BLaER1 (cell line): Measurements from ENCODE around the gene ANKS1A.

Experiments used
- H3K27ac ChIP-seq: shearing (Covaris generic); formaldehyde crosslinking; 2 replicates; pipeline ENCODE4 v1.8.1; 2022
- H3K27me3 ChIP-seq: shearing (Covaris generic); formaldehyde crosslinking; 2 replicates; pipeline ENCODE4 v1.8.1; 2022
- H3K36me3 ChIP-seq: shearing (Covaris generic); formaldehyde crosslinking; 2 replicates; pipeline ENCODE4 v1.8.1; 2022
- H3K4me1 ChIP-seq: shearing (Covaris generic); formaldehyde crosslinking; 2 replicates; pipeline ENCODE4 v1.8.1; 2022
- H3K4me2 ChIP-seq: shearing (Covaris generic); formaldehyde crosslinking; 2 replicates; pipeline ENCODE4 v1.8.1; 2022
- H3K4me3 ChIP-seq: shearing (Covaris generic); formaldehyde crosslinking; 2 replicates; pipeline ENCODE4 v1.8.1; 2022
- H3K9ac ChIP-seq: shearing (Covaris generic); formaldehyde crosslinking; 2 replicates; pipeline ENCODE4 v1.8.1; 2022
- H3K9me3 ChIP-seq: shearing (Covaris generic); formaldehyde crosslinking; 2 replicates; pipeline ENCODE4 v1.8.1; 2022
- H4K20me1 ChIP-seq: shearing (Covaris generic); formaldehyde crosslinking; 2 replicates; pipeline ENCODE4 v1.8.1; 2022
- Cebpa-rat ChIP-seq: shearing (Covaris generic); IDR thresholded peaks from 2 replicates; pipeline ENCODE4 v1.8.1; 2022

The ANKS1A gene

DNA sequence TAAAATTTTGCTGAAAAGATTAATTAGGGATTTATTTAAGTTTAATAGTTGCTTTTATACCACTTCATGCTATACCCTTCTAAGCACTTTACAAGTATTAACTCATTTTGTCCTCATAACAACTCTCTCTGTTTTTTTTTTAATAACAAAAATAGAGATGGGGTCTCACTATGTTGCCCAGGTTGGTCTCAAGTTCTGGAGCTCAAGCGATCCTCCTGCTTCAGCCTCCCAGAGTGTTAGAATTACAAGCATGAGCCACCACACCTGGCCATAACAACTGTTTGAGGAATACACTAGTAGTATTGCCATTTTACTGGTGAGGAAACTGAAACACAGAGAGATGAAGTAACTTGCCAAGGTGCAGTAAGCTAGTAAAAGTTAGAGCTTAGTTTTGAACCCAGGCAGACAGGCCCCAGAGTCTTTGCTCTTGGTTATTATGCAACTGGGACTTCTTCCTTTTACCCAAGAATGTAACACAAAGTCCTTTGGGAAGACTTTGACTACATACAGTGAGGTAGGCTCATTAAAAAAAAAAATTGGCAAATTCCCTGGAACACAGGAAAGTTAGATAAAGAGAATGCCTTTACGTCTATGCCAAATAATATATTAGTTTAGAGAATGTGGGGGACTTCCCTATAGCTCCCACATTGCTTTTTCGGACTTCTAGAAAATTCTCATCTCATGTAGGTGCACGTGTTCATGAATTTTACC is 11.4 kb downstream of the ANKS1A start:
- Histone ChIP-seq H3K27me3 (no peaks in the 10 kb centered on the region), H3K4me3 (no peak overlapping the region), H3K9me3 (no peaks in the 10 kb centered on the region), H4K20me1 (peaks cover 81% of the 10 kb centered on the region), H3K36me3 (0 out of 2 replicates have a peak, but pooled peaks cover 20% of the 10 kb centered on the region), H3K27ac (no peak overlapping the region), H3K4me2 (no peak overlapping the region), H3K4me1 (peaks cover 6% of the 10 kb centered on the region; the same call in 1 of the 2 replicates), H3K9ac (no peak overlapping the region)
- no peak for TF ChIP-seq Cebpa-rat

DNA sequence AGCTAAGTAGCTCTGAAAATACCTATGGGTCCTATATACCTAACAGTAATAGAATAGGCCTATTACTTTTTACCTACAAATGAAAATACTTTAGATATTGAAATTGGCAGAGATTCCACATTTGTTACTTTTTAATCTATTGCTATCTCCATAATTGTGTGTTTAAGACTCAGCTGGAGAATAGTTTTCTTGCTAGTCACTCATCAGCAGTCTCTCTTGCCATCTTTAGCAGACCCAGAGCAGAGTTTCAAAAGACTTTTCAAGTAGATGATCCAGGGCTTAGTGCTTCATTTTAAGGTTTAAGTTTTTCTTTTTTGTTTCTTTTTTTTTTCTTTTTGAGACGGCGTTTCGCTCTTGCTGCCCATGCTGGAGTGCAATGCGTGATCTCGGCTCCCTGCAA is 12.9 kb downstream of the ANKS1A start:
- Histone ChIP-seq H3K4me2 (no peak overlapping the region), H3K9ac (no peak overlapping the region), H3K27ac (no peak overlapping the region), H3K9me3 (no peaks in the 10 kb centered on the region), H3K4me1 (peaks cover 5% of the 10 kb centered on the region; the same call in 1 of the 2 replicates), H3K4me3 (no peak overlapping the region), H3K36me3 (peaks cover 18% of the 10 kb centered on the region; the same call in 1 of the 2 replicates), H4K20me1 (peaks cover 85% of the 10 kb centered on the region), H3K27me3 (no peaks in the 10 kb centered on the region)
- no peak for TF ChIP-seq Cebpa-rat

DNA sequence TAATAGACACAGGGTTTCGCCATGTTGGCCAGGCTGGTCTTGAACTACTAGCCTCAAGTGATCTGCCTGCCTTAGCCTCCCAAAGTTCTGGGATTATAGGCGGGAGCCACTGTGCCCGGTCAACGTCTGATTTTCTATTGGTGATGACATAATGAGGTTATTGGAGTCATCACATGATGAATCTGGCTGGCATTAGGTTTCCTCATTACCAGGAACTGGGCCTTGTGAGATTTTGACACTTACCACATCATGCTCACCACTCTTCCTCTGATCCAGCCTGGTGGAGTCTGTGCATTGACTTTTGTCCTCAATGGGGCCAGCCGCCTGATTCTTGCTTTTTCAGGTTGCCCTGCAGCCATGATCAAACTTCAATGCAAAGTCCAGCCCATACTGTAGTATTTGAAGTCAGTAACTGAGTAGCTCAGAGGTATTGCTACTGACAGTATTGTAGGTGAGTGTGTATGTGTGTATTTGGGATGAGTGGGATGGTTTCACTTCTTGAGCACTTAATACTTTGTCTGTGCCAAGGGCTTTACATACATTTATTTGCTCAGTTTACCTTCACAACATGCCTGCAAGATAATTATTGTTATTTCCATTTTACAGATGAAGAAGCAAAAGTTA is 16.0 kb downstream of the ANKS1A start:
- H3K27ac ChIP-seq, result no peak overlapping the region
- H3K9me3 ChIP-seq, result no peaks in the 10 kb centered on the region
- H3K4me2 ChIP-seq, result no peak overlapping the region
- H3K9ac ChIP-seq, result no peak overlapping the region
- peaks cover 18% of the 10 kb centered on the region; the same call in 1 of the 2 replicates for H3K36me3 ChIP-seq
- H4K20me1 ChIP-seq, result peaks cover 85% of the 10 kb centered on the region
- no peak for TF ChIP-seq Cebpa-rat
- H3K27me3 ChIP-seq, result no peaks in the 10 kb centered on the region
- no peak overlapping the region for H3K4me3 ChIP-seq
- H3K4me1 ChIP-seq, result 0 out of 2 replicates have a peak, but pooled peaks cover 6% of the 10 kb centered on the region

GRCh38 chr6:34906826-34907225 is 17.8 kb downstream of the ANKS1A start:
- peaks cover 85% of the 10 kb centered on the region for H4K20me1 ChIP-seq
- no peak overlapping the region for H3K4me3 ChIP-seq
- H3K9ac ChIP-seq, result no peak overlapping the region
- 0 out of 2 replicates have a peak, but pooled peaks cover 6% of the 10 kb centered on the region for H3K4me1 ChIP-seq
- peaks cover 15% of the 10 kb centered on the region; the same call in 1 of the 2 replicates for H3K36me3 ChIP-seq
- H3K27ac ChIP-seq, result no peak overlapping the region
- H3K27me3 ChIP-seq, result no peaks in the 10 kb centered on the region
- no peaks in the 10 kb centered on the region for H3K9me3 ChIP-seq
- TF ChIP-seq Cebpa-rat, result no peak
- no peak overlapping the region for H3K4me2 ChIP-seq

GRCh38 chr6:34908194-34908593 is 19.1 kb downstream of the ANKS1A start:
- H3K9me3 ChIP-seq, result no peaks in the 10 kb centered on the region
- H4K20me1 ChIP-seq, result peaks cover 88% of the 10 kb centered on the region
- H3K4me1 ChIP-seq, result peaks cover 19% of the 10 kb centered on the region
- H3K27me3 ChIP-seq, result no peaks in the 10 kb centered on the region
- H3K4me2 ChIP-seq, result no peak overlapping the region
- no peak overlapping the region for H3K27ac ChIP-seq
- no peak overlapping the region for H3K9ac ChIP-seq
- no peak overlapping the region for H3K4me3 ChIP-seq
- TF ChIP-seq Cebpa-rat, result no peak
- H3K36me3 ChIP-seq, result peaks cover 15% of the 10 kb centered on the region; the same call in 1 of the 2 replicates

DNA sequence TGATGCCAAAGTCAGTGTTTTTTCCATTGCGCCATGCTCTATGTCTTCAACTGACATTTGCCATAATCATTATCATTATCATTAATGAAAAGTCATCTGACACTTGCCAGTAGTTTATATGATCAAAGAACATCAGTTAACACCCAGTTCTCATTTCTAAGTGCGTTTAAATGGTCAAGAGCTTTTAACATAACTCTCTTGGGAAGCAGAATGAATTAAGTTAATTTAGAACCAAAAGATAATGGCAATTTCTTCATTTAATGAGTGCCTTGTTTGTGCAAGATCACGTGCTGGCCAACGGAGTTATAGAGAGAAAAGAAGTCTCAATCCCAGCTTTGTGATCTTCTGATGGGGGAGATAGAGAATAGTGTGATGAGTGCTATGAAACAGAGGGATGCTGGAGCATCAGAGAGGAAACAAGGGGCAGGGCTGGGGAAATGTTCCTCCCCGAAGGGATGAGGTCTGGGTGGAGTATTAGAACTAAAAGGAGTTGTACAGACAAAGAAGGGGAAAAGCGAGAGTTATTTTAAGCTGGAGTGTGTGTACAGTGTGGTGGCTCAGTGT is 20.3 kb downstream of the ANKS1A start:
- Histone ChIP-seq H3K4me1 (peaks cover 23% of the 10 kb centered on the region), H3K4me3 (no peak overlapping the region), H4K20me1 (peaks cover 95% of the 10 kb centered on the region), H3K9ac (no peak overlapping the region), H3K27ac (no peak overlapping the region), H3K36me3 (peaks cover 13% of the 10 kb centered on the region; the same call in 1 of the 2 replicates), H3K27me3 (no peaks in the 10 kb centered on the region), H3K4me2 (no peak overlapping the region), H3K9me3 (no peaks in the 10 kb centered on the region)
- no peak for TF ChIP-seq Cebpa-rat

DNA sequence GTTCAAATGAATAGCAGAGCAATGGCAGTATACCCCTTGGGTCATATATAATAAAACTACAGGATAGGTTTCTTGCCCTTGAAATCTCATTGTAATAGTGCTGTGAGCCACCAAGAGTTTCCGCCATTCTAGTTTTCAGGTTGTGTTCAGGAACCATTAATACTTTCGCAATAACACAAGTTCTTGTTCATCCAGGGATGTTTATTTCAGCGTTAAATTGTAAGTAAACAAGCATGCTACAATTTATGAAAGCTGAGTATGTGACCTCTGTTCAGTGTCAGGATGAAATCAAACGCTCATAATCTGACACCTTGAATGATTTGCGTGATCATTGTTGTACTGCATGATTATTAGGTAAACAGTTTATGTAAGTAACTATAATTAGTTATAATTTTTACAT is 22.8 kb downstream of the ANKS1A start:
- Histone ChIP-seq H3K27ac (no peak overlapping the region), H4K20me1 (peaks cover 89% of the 10 kb centered on the region), H3K4me2 (no peak overlapping the region), H3K36me3 (0 out of 2 replicates have a peak, but pooled peaks cover under 1% of the 10 kb centered on the region), H3K9me3 (no peaks in the 10 kb centered on the region), H3K4me1 (peaks cover 23% of the 10 kb centered on the region), H3K9ac (no peak overlapping the region), H3K4me3 (no peak overlapping the region), H3K27me3 (no peaks in the 10 kb centered on the region)
- no peak for TF ChIP-seq Cebpa-rat

GRCh38 chr6:34912715-34913464 is 23.8 kb downstream of the ANKS1A start:
- Histone ChIP-seq H3K4me3 (no peak overlapping the region), H3K4me2 (peak overlapping the region; percentile 47), H3K4me1 (peaks cover 33% of the 10 kb centered on the region), H3K9ac (no peak overlapping the region), H3K36me3 (peaks cover 11% of the 10 kb centered on the region), H4K20me1 (peaks cover 78% of the 10 kb centered on the region), H3K9me3 (peaks cover 2% of the 10 kb centered on the region), H3K27me3 (no peaks in the 10 kb centered on the region), H3K27ac (no peak overlapping the region)
- no peak for TF ChIP-seq Cebpa-rat

DNA sequence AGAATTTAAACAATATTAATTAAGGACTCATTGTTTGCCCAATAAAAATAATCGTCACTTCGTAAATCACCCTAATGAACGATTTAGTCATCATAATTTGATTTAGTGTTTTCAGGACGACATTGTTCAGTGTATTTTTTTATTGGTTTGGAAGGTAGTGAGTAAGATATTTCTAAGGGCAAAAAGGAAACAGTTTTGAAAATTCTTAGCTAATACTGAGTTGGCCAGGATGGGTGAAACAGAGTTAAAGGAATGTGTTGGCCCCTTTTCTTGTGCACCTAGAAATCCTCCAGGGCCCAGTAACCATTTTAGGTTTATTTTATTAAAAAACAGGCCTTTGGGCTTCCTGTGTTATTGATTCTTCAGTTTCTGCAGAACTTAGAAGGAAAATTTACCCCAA is 25.3 kb downstream of the ANKS1A start:
- Histone ChIP-seq H3K4me2 (no peak overlapping the region), H3K27me3 (no peaks in the 10 kb centered on the region), H3K9me3 (peaks cover 6% of the 10 kb centered on the region), H3K27ac (no peak overlapping the region), H3K4me1 (peaks cover 47% of the 10 kb centered on the region), H3K9ac (no peak overlapping the region), H3K4me3 (no peak overlapping the region), H3K36me3 (peaks cover 18% of the 10 kb centered on the region), H4K20me1 (peaks cover 64% of the 10 kb centered on the region)
- TF ChIP-seq Cebpa-rat, result no peak
